ENCODE results near the gene LRG1. TPM values are rescaled to one million over a fixed set of nuclear protein-coding genes. Genes with fewer than 3 reads are reported as not detected.

LRG1 gene
- total and polyA plus RNA-seq, 5 experiments from 2014 or later, result not detected

DNA sequence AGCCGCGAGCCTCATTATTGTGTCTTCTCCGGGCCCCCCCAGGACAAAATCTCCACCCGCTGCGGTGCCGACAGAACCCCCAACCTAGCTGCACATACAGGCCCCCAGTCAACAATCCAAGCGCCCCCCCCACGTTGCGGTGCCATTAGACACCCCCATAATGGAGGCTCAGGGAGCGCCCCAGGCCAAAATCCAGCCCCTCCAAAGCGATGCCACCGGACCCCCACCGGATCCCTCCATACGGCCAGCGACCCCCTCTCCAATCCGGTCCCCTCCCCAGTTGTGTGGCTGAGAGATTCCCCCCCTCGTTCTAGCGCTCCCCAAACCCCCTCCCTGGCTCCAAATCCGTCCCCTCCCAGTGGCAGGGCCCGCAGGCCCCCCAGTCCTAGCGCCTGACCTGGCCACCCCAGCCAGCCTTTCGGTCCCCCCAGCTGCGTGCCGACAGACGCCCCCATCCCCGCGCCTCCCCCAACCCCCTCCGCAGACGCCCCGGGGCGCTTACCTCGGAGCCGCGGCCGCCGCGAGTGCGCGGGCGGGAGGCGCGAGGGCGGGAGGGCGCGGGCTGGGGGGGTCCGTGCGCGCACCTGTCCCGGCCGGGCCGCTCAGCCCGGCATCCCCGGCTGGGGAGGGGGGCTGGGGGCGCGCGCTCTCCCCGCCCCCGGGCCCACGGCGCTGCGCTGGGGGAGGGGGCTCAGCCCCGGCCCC is 41.3 kb upstream of the LRG1 start:
- Mint-ChIP-seq H3K36me3 (peaks cover 0 to 2% (median 0%) of the 10 kb centered on the region in 3 donors), H3K9me3 (no peaks in the 10 kb centered on the region), H3K27me3 (peaks cover 27 to 75% (median 45%) of the 10 kb centered on the region in 5 donors), H3K4me1 (peaks cover 7 to 14% (median 13%) of the 10 kb centered on the region in 4 donors), H3K27ac (no peak overlapping the region), H3K4me3 (peak overlapping the region in 8 of 10 donors; percentile 22 to 60 (median 46))
- POLR2A ChIA-PET, result no interaction called here
- peak in 1 of 2 donors; percentile 25 for ATAC-seq
- DNase-seq, result no peak

GRCh38 chr19:4580021-4580901 is 40.4 kb upstream of the LRG1 start:
- peaks cover 0 to 2% (median 0%) of the 10 kb centered on the region in 3 donors for H3K36me3 Mint-ChIP-seq
- H3K4me3 Mint-ChIP-seq, result peak overlapping the region in 3 of 10 donors; percentile 48 to 53 (median 52)
- peaks cover 8 to 19% (median 13%) of the 10 kb centered on the region in 4 donors for H3K4me1 Mint-ChIP-seq
- POLR2A ChIA-PET, result no interaction called here
- DNase-seq, result no peak
- H3K27ac Mint-ChIP-seq, result no peak overlapping the region
- H3K9me3 Mint-ChIP-seq, result no peaks in the 10 kb centered on the region
- no peak for ATAC-seq
- H3K27me3 Mint-ChIP-seq, result peaks cover 25 to 75% (median 45%) of the 10 kb centered on the region in 5 donors

DNA sequence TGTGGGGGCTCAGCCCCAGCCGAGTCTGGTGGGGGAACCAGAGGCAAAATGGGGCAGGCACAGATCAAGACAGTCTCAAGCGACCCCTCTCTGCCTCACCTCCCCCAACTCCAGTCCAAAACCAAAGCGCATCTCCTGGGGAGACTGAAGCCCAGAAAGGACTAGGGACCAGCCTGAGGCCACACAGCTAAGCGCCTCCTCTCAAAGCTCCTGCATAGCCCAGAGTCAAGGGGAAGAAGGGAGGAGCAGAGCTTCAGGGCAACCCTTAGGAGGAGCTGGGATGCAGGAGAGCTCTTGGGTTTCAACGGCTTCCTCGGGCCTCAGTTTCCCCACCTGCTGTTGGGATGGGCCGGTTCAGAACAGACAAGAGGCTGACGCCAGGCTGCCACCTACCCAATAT is 39.6 kb upstream of the LRG1 start:
- POLR2A ChIA-PET, result no interaction called here
- Mint-ChIP-seq H3K4me1 (peaks cover 8 to 19% (median 11%) of the 10 kb centered on the region in 4 donors), H3K36me3 (peaks cover 0 to 2% (median 0%) of the 10 kb centered on the region in 3 donors), H3K27me3 (peaks cover 25 to 73% (median 45%) of the 10 kb centered on the region in 5 donors), H3K4me3 (peak overlapping the region in 1 of 10 donors; percentile 30), H3K9me3 (no peaks in the 10 kb centered on the region), H3K27ac (peak overlapping the region in 1 of 10 donors; percentile 31)
- ATAC-seq (no peak), DNase-seq (no peak)

GRCh38 chr19:4578552-4579248 is 38.9 kb upstream of the LRG1 start:
- H3K9me3 Mint-ChIP-seq, result no peaks in the 10 kb centered on the region

GRCh38 chr19:4577020-4577782 is 37.4 kb upstream of the LRG1 start:
- Mint-ChIP-seq H3K27me3 (peaks cover 18 to 64% (median 37%) of the 10 kb centered on the region in 5 donors), H3K4me1 (peaks cover 4 to 15% (median 7%) of the 10 kb centered on the region in 4 donors), H3K4me3 (no peak overlapping the region), H3K36me3 (peaks cover 0 to under 1% (median 0%) of the 10 kb centered on the region in 3 donors), H3K27ac (no peak overlapping the region), H3K9me3 (no peaks in the 10 kb centered on the region)
- DNase-seq (no peak), ATAC-seq (no peak)
- POLR2A ChIA-PET, result interaction anchor here (1.2 to 2.3 kb wide), 2 partner anchors 55 to 60 kb away, joined by 4 to 8 read pairs; no protein-coding TSS in a partner anchor

More at GRCh38 chr19:4578552-4579248, 38.9 kb upstream of the LRG1 start:
- Mint-ChIP-seq H3K27me3 (peaks cover 25 to 75% (median 45%) of the 10 kb centered on the region in 5 donors), H3K27ac (peak overlapping the region in 1 of 10 donors; percentile 26), H3K4me1 (peaks cover 8 to 19% (median 11%) of the 10 kb centered on the region in 4 donors), H3K36me3 (peaks cover 0 to 2% (median 0%) of the 10 kb centered on the region in 3 donors), H3K4me3 (no peak overlapping the region)
- POLR2A ChIA-PET, result no interaction called here
- DNase-seq (no peak), ATAC-seq (no peak)

DNA sequence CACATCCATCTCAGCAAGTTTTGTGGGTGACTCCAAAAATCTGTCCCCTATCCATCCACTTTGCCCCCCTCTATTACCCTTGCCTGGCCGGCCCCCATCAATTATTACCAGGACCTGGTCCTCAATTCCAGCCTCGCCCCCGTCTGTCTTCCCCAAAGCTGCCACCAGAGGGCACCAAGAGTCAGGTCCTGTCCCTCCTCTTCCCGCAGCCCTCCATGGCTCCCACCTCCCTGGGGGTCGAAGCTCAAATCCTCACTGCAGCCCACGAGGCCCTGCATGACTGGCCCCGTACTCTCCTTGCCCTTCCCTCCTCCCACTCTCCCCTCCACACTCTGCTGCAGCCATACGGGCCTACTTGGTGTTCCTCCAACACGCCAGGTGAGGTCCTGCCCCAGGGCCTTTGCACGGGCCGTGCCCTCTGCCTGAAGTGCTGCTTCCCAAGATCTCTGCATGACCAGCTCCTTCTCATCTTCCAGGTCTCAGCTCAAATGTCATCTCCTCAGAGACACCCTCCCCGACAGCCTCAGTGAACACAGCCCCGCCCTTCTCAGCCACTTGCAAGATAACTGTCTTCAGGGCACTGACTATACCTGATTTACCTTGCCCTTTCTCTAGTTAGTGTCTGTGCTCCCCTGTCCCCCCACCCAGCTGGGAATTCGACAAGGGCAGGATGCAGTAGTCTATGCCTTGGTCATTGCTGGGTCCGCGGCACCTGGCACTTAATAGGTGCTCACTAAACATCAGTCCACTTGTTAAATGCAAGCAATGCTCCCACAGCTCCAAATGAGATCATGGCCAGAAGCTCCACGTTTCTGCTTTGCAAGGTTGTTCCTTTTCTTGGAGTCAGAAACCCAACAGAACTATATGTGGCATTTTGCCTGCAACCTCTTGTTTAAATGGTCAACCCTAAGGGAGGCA is 36.4 kb upstream of the LRG1 start:
- peaks cover 14 to 59% (median 31%) of the 10 kb centered on the region in 5 donors for H3K27me3 Mint-ChIP-seq
- POLR2A ChIA-PET, result interaction anchor here (1.2 to 2.3 kb wide), 2 partner anchors 56 to 61 kb away, joined by 4 to 8 read pairs; no protein-coding TSS in a partner anchor
- no peaks in the 10 kb centered on the region for H3K9me3 Mint-ChIP-seq

DNA sequence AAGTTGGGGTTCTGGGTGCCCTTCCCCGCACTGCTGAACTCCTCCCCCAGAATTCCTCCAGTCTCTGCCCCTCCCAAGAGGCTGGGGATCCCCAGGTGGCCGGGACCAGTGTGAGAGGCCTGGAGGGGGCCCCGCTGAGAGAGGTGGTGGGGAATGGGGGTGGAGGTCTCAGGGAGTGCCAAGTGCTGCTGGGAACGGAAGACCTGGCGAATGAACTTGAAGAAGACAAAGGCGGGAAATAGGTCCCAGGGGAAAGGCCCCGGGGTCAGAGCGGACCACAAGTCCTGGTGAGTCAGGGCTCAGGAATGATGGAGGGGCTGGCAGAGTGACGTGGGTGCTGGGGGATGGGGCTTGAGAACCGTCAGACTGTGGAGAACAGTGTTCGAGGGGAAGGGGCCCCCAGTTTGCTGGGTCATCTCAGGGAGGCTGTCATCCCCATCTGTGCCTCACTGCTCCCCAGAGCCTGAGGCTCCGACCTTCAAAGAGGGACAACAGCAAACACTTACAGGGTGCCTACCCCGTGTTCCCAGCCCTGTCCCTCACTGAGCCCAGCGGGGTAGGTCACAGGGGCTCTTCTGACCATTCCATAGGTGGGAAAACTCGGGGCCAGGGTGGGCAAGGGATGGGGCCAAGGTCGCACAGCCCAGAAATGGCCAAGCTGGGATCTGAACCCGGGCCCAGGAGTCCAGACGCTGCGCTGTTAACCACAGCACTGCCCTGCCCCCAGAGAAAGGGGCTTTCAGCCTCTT is 35.6 kb upstream of the LRG1 start:
- DNase-seq (no peak), ATAC-seq (no peak)
- Mint-ChIP-seq H3K27ac (peak overlapping the region in 2 of 10 donors; percentile 51 to 53), H3K27me3 (peaks cover 14 to 56% (median 31%) of the 10 kb centered on the region in 5 donors), H3K36me3 (no peaks in the 10 kb centered on the region), H3K9me3 (no peaks in the 10 kb centered on the region), H3K4me3 (peak overlapping the region in 1 of 10 donors; percentile 14), H3K4me1 (peaks cover 0 to 9% (median 3%) of the 10 kb centered on the region in 4 donors)
- POLR2A ChIA-PET, result interaction anchor here (1.2 to 2.3 kb wide), 2 partner anchors 57 to 61 kb away, joined by 4 to 8 read pairs; no protein-coding TSS in a partner anchor

More for the DNA sequence above, 36.4 kb upstream of the LRG1 start:
- ATAC-seq (peak in 1 of 2 donors; percentile 69), DNase-seq (peak; percentile 29 to 85 (median 60))
- no peak overlapping the region for H3K4me3 Mint-ChIP-seq
- H3K36me3 Mint-ChIP-seq, result no peaks in the 10 kb centered on the region
- H3K4me1 Mint-ChIP-seq, result peaks cover 0 to 9% (median 3%) of the 10 kb centered on the region in 4 donors
- peak overlapping the region in 2 of 10 donors; percentile 31 to 53 for H3K27ac Mint-ChIP-seq

DNA sequence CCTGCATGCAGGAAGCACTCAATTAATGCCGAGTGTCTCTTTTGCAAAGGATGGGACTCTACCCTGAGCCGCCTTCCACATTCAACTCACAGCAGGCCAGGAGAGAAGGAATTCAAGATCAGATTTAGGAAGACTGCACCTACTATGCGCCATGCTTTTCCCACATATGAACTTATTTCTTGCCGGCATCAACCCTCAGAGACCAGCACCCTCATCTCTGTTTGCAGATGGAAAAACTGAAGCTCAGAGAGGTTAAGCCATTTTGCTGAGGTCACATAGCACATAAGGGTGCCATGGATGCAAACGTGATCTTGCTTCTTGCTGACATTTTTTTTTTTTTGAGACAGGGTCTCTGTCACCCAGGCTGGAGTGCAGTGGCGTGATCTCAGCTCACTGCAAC is 33.8 kb upstream of the LRG1 start:
- no peak for DNase-seq
- Mint-ChIP-seq H3K4me1 (peaks cover 0 to 9% (median 3%) of the 10 kb centered on the region in 4 donors), H3K27me3 (peaks cover 14 to 42% (median 23%) of the 10 kb centered on the region in 5 donors), H3K27ac (no peak overlapping the region), H3K9me3 (no peaks in the 10 kb centered on the region), H3K36me3 (no peaks in the 10 kb centered on the region), H3K4me3 (no peak overlapping the region)
- ATAC-seq, result no peak
- POLR2A ChIA-PET, result no interaction called here

- POLR2A ChIA-PET, result interaction anchor here (1.9 kb wide), 1 partner anchor 65 kb away, joined by 4 read pairs; no protein-coding TSS in a partner anchor
- Mint-ChIP-seq H3K9me3 (no peaks in the 10 kb centered on the region), H3K4me1 (peaks cover 1 to 8% (median 3%) of the 10 kb centered on the region in 4 donors), H3K4me3 (no peak overlapping the region), H3K27ac (no peak overlapping the region), H3K36me3 (no peaks in the 10 kb centered on the region), H3K27me3 (peaks cover 4 to 35% (median 19%) of the 10 kb centered on the region in 5 donors)
- ATAC-seq (no peak), DNase-seq (no peak)
Observed at GRCh38 chr19:4571305-4571917, 31.6 kb upstream of the LRG1 start.

DNA sequence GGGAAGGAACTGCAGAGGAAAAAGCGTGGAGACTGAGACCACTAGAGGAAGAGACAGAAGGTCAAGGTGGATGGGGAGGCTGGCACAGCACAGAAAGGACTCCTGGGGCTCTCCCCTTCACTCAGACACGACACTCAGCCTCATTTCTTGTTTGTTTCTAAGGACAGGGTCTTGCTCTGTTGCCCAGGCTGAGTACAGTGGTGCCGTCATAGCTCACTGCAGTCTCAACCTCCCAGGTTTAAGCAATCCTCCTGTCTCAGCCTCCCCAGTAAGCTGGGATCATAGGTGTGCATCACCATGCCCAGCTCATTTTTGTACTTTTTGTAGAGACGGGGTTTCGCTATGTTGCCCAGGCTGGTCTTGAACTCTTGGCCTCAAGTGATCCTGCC is 31.1 kb upstream of the LRG1 start:
- POLR2A ChIA-PET, result interaction anchor here (1.2 to 1.9 kb wide), 2 partner anchors 65 to 99 kb away, joined by 3 to 4 read pairs; partner anchors contain the start of gene MYDGF
- Mint-ChIP-seq H3K4me1 (peaks cover under 1 to 3% (median 2%) of the 10 kb centered on the region in 4 donors), H3K27ac (no peak overlapping the region)

More for the DNA sequence above, 31.1 kb upstream of the LRG1 start:
- DNase-seq (no peak), ATAC-seq (no peak)
- Mint-ChIP-seq H3K27me3 (peaks cover under 1 to 30% (median 14%) of the 10 kb centered on the region in 5 donors), H3K36me3 (no peaks in the 10 kb centered on the region), H3K9me3 (no peaks in the 10 kb centered on the region), H3K4me3 (no peak overlapping the region)

Measured in naive thymus-derived CD8-positive, alpha-beta T cell (primary cell).